ENCODE measurements around the gene OPN1SW. TPM values are rescaled to one million over a fixed set of nuclear protein-coding genes. Genes with fewer than 3 reads are reported as not detected.

The OPN1SW gene
- total and polyA plus RNA-seq, 9 of the 15 experiments (the other 6 are each of a cell fraction or from before 2014, with no cell fraction given), result 0.84 to 1.0 TPM; not detected in 7

GRCh38 chr7:128778946-128779345 lies 3.4 kb upstream of the OPN1SW start:
- DNase-seq (ENCODE audit: extremely low read depth in 1 of 4, low spot score in 3 of 4) (no peak), ATAC-seq (no peak), FAIRE-seq (no peak)
- H3K9me3 ChIP-seq (replicated peaks; ENCODE audit: control insufficient read depth, insufficient read depth, low read depth, low read length), result no peaks in the 10 kb centered on the region
- H3K27me3 ChIP-seq (ENCODE audit: control insufficient read depth in 2 of 2, insufficient read depth in 2 of 2, low read length in 2 of 2), result no peaks in the 10 kb centered on the region; a peak in 1 of 5 replicates
- no peak overlapping the region for H3K9ac ChIP-seq (ENCODE audit: insufficient read depth in 1 of 2, low read depth in 2 of 2, low read length in 2 of 2)
- ChIA-PET CTCF (ENCODE audit: low intra/inter-chr PET ratio) (no interaction called here), POLR2A (interaction anchor here (0.9 to 2.8 kb wide), 5 partner anchors 7 to 38 kb away, joined by 3 to 10 read pairs (median 5); no protein-coding TSS in a partner anchor)
- no peak overlapping the region for H3K4me2 ChIP-seq (ENCODE audit: insufficient read depth, low read length)
- TF ChIP-seq TCF7 (IDR thresholded peaks at IDR 0.05; ENCODE audit: borderline replicate concordance) (no peak), MED1 (CRISPR knock-in tag; IDR thresholded peaks at IDR 0.05; ENCODE audit: borderline replicate concordance) (no peak), REST (IDR thresholded peaks at IDR 0.05; ENCODE audit: borderline replicate concordance) (peak; percentile 45; the same call in 1 of the 2 replicates), REST (CRISPR knock-in tag; IDR thresholded peaks at IDR 0.05; ENCODE audit: low read depth) (no peak)
- no peaks in the 10 kb centered on the region for H4K20me1 ChIP-seq (replicated peaks; ENCODE audit: control insufficient read depth, insufficient read depth, low read length)
- in situ Hi-C loops (cut with MboI), result no loop called here
- no peak overlapping the region for H2AFZ ChIP-seq (ENCODE audit: low read depth, low read length)
- peaks cover 3% of the 10 kb centered on the region; the same call in 1 of the 3 replicates for H3K36me3 ChIP-seq (ENCODE audit: control insufficient read depth, insufficient read depth, low read length)
- no peak overlapping the region for H3K27ac ChIP-seq (ENCODE audit: extremely low read depth, low read depth, low read length)
- H3K79me2 ChIP-seq (ENCODE audit: control insufficient read depth, insufficient read depth, low read length), result no peaks in the 10 kb centered on the region
- H3K9me1 ChIP-seq (ENCODE audit: control insufficient read depth, insufficient read depth, low read length), result no peaks in the 10 kb centered on the region
- no TSS peak for BruUV-seq (replicated peaks)
- intact Hi-C loops (cut with micrococcal nuclease), result no loop called here
- 74% methylated on average over 5 of the region's 5 CpGs for WGBS (ENCODE audit: insufficient coverage, low coverage, missing lambda C conversion rate)
- peaks cover 5 to 17% of the 10 kb centered on the region in 2 experiments; a peak in 4 of 5 replicates for H3K4me1 ChIP-seq (replicated peaks in 1 of 2; ENCODE audit: control insufficient read depth in 2 of 2, insufficient read depth in 2 of 2, low read length in 2 of 2)
- H3K4me3 ChIP-seq, result no peak overlapping the region

All from K562 (cell line).